Measurements from ENCODE around the gene SLC10A6. TPM values are rescaled to one million over a fixed set of nuclear protein-coding genes. Genes with fewer than 3 reads are reported as not detected.

Gene SLC10A6
- total RNA-seq, 1 experiment from 2014 or later: not detected

- no peaks in the 10 kb centered on the region for H3K9me3 ChIP-seq (ENCODE audit: control insufficient read depth, low read depth, low read length)
- no peak for DNase-seq
- H2AK5ac ChIP-seq (ENCODE audit: insufficient read length, low read length): no peak overlapping the region
- H4K20me1 ChIP-seq (ENCODE audit: control insufficient read depth, insufficient read depth, insufficient read length): no peaks in the 10 kb centered on the region
- Mint-ChIP-seq H3K4me3 (no peak overlapping the region), H3K9me3 (peaks cover 0 to 4% of the 10 kb centered on the region in 2 experiments; a peak in 1 of 5 replicates), H3K27ac (no peak overlapping the region), H3K27me3 (ENCODE audit: low read depth) (peaks cover 3% of the 10 kb centered on the region), H3K36me3 (ENCODE audit: insufficient read depth in 1 of 3, low read depth in 3 of 3) (0 out of 7 replicates have a peak, but pooled peaks cover 0 to 1% (median 0%) of the 10 kb centered on the region in 3 experiments), H3K4me1 (no peaks in the 10 kb centered on the region)
- no peak overlapping the region for H2BK20ac ChIP-seq (ENCODE audit: low read depth, low read length, poor library complexity, severe bottlenecking)
- H4K91ac ChIP-seq (ENCODE audit: insufficient read length, low read depth, low read length): no peak overlapping the region
- H3K18ac ChIP-seq (ENCODE audit: insufficient read length, low read depth, low read length): no peak overlapping the region
- H3T11ph ChIP-seq (ENCODE audit: low read length): no peak overlapping the region
- no peak overlapping the region for H3K23ac ChIP-seq (ENCODE audit: insufficient read length, low read depth, low read length)
- no peaks in the 10 kb centered on the region for H3K27me3 ChIP-seq (ENCODE audit: insufficient read depth, low read length)
- no peak overlapping the region for H3K4ac ChIP-seq (ENCODE audit: low read depth, low read length)
- H3K9ac ChIP-seq (ENCODE audit: extremely low read depth, insufficient read length, low read length): no peak overlapping the region
- no peak overlapping the region for H4K8ac ChIP-seq (replicated peaks; ENCODE audit: insufficient read length, low read depth, low read length)
- H3K27ac ChIP-seq (ENCODE audit: insufficient read length, low read depth, low read length): no peak overlapping the region
- no CpG with 5 or more reads among the region's 4 CpGs for WGBS (ENCODE audit: extremely low coverage, insufficient read length, low lambda C conversion rate)
- no peak overlapping the region for H2BK15ac ChIP-seq (ENCODE audit: low read depth, low read length)
- H3K23me2 ChIP-seq (ENCODE audit: insufficient read length, low read depth, low read length, poor library complexity, severe bottlenecking): no peaks in the 10 kb centered on the region
- no peak overlapping the region for H2BK12ac ChIP-seq (ENCODE audit: insufficient read length, low read depth, low read length)
- H2BK5ac ChIP-seq (ENCODE audit: insufficient read length, low read length): no peak overlapping the region
- no peak overlapping the region for H2AFZ ChIP-seq (ENCODE audit: low read length)
- H3K4me1 ChIP-seq (ENCODE audit: insufficient read depth, low read length): no peaks in the 10 kb centered on the region
- no peak overlapping the region for H3K4me2 ChIP-seq (ENCODE audit: insufficient read depth, insufficient read length, low read length)
- H4K5ac ChIP-seq (ENCODE audit: insufficient read length, low read depth, low read length): no peak overlapping the region
- H3K79me2 ChIP-seq (ENCODE audit: insufficient read depth, low read length): no peaks in the 10 kb centered on the region
- TF ChIP-seq CTCF (conservative IDR thresholded peaks at IDR 0.05): no peak
- no peak overlapping the region for H3K14ac ChIP-seq (ENCODE audit: insufficient read depth, low read length)
- no peaks in the 10 kb centered on the region for H3K79me1 ChIP-seq (ENCODE audit: insufficient read depth, low read depth, low read length, poor library complexity, severe bottlenecking)
- H2BK120ac ChIP-seq (ENCODE audit: low read depth, low read length, poor library complexity, severe bottlenecking): no peak overlapping the region
- no peak overlapping the region for H3K56ac ChIP-seq (ENCODE audit: insufficient read length, low read depth, low read length)
Measured at GRCh38 chr4:86872135-86872534, 23.0 kb upstream of the SLC10A6 start.

All from H9 (cell line).